Liver (tissue), 3 donors: Measurements from ENCODE around the gene ACTL9.

Source experiments
- CTCF ChIP-seq: fragments of 150-350 bp; IDR thresholded peaks from 2 replicates; pipeline ENCODE4 v1.5.1; 2017; ENCODE audit warnings: improper control_type of control experiment, low read depth, low read length; ENCODE audit not compliant: missing input control
- EGR1 ChIP-seq, 2 donors: IDR thresholded peaks; 2 replicates each; pipeline ENCODE4 v1.6.1; 2016 to 2018; ENCODE audit warnings: antibody characterized with exemption in 2 of 2, low read depth in 2 of 2
- JUND ChIP-seq, 2 donors: IDR thresholded peaks; 2 replicates each; pipeline ENCODE4 v1.6.1; 2016; ENCODE audit warnings: antibody characterized with exemption in 2 of 2
- MAX ChIP-seq: IDR thresholded peaks from 2 replicates; pipeline ENCODE4 v1.6.1; 2016; ENCODE audit warnings: antibody characterized with exemption
- RAD21 ChIP-seq, 2 donors: IDR thresholded peaks; 2 replicates each; pipeline ENCODE4 v1.6.1; 2016; ENCODE audit warnings: antibody characterized with exemption in 2 of 2, mild to moderate bottlenecking in 2 of 2
- TF ChIP-seq, protein P1 (sequence below): IDR thresholded peaks from 2 replicates; pipeline ENCODE4 v1.6.1; 2016; ENCODE audit warnings: antibody characterized with exemption
- donor health status: healthy.
- donor health status: healthy.

- no peak for TF ChIP-seq EGR1 (IDR thresholded peaks at IDR 0.05; ENCODE audit: low read depth in 2 of 2)
- no peak for TF ChIP-seq MAX
- TF ChIP-seq CTCF, result no peak
- no peak for TF ChIP-seq RAD21 (IDR thresholded peaks at IDR 0.05)
- TF ChIP-seq JUND (IDR thresholded peaks at IDR 0.05), result no peak
- TF ChIP-seq, protein P1, sequence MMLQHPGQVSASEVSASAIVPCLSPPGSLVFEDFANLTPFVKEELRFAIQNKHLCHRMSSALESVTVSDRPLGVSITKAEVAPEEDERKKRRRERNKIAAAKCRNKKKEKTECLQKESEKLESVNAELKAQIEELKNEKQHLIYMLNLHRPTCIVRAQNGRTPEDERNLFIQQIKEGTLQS, result no peak
Measured at GRCh38 chr19:8673276-8673891, 25.2 kb downstream of the ACTL9 start.
